BLaER1 (cell line): Measurements from ENCODE around the gene SIRT4.

Experiments used
- H3K27ac ChIP-seq: shearing (Covaris generic); formaldehyde crosslinking; 2 replicates; pipeline ENCODE4 v1.8.1; 2022
- H3K27me3 ChIP-seq: shearing (Covaris generic); formaldehyde crosslinking; 2 replicates; pipeline ENCODE4 v1.8.1; 2022
- H3K36me3 ChIP-seq: shearing (Covaris generic); formaldehyde crosslinking; 2 replicates; pipeline ENCODE4 v1.8.1; 2022
- H3K4me1 ChIP-seq: shearing (Covaris generic); formaldehyde crosslinking; 2 replicates; pipeline ENCODE4 v1.8.1; 2022
- H3K4me2 ChIP-seq: shearing (Covaris generic); formaldehyde crosslinking; 2 replicates; pipeline ENCODE4 v1.8.1; 2022
- H3K4me3 ChIP-seq: shearing (Covaris generic); formaldehyde crosslinking; 2 replicates; pipeline ENCODE4 v1.8.1; 2022
- H3K9ac ChIP-seq: shearing (Covaris generic); formaldehyde crosslinking; 2 replicates; pipeline ENCODE4 v1.8.1; 2022
- H3K9me3 ChIP-seq: shearing (Covaris generic); formaldehyde crosslinking; 2 replicates; pipeline ENCODE4 v1.8.1; 2022
- H4K20me1 ChIP-seq: shearing (Covaris generic); formaldehyde crosslinking; 2 replicates; pipeline ENCODE4 v1.8.1; 2022
- Cebpa-rat ChIP-seq: shearing (Covaris generic); IDR thresholded peaks from 2 replicates; pipeline ENCODE4 v1.8.1; 2022

SIRT4 gene

GRCh38 chr12:120278137-120279069 is 23.7 kb upstream of the SIRT4 start:
- Histone ChIP-seq H3K27ac (no peak overlapping the region), H3K4me1 (no peaks in the 10 kb centered on the region), H4K20me1 (no peaks in the 10 kb centered on the region), H3K27me3 (no peaks in the 10 kb centered on the region), H3K9me3 (peaks cover 18% of the 10 kb centered on the region), H3K36me3 (no peaks in the 10 kb centered on the region), H3K4me2 (no peak overlapping the region), H3K4me3 (no peak overlapping the region), H3K9ac (no peak overlapping the region)
- TF ChIP-seq Cebpa-rat: no peak

- Histone ChIP-seq H3K4me1 (peaks cover 24% of the 10 kb centered on the region), H3K27me3 (no peaks in the 10 kb centered on the region), H3K27ac (no peak overlapping the region), H3K4me2 (no peak overlapping the region), H3K36me3 (no peaks in the 10 kb centered on the region), H3K9me3 (peaks cover 11% of the 10 kb centered on the region), H3K9ac (no peak overlapping the region), H4K20me1 (no peaks in the 10 kb centered on the region), H3K4me3 (no peak overlapping the region)
- no peak for TF ChIP-seq Cebpa-rat
Observed at GRCh38 chr12:120283318-120283717, 18.8 kb upstream of the SIRT4 start.

- peaks cover 2% of the 10 kb centered on the region for H3K9me3 ChIP-seq
- H3K9ac ChIP-seq: no peak overlapping the region
- no peaks in the 10 kb centered on the region for H3K36me3 ChIP-seq
- H4K20me1 ChIP-seq: no peaks in the 10 kb centered on the region
- no peaks in the 10 kb centered on the region for H3K27me3 ChIP-seq
- no peak for TF ChIP-seq Cebpa-rat
- no peak overlapping the region for H3K4me2 ChIP-seq
- no peak overlapping the region for H3K4me3 ChIP-seq
- H3K27ac ChIP-seq: no peak overlapping the region
- H3K4me1 ChIP-seq: peaks cover 27% of the 10 kb centered on the region
Observed at GRCh38 chr12:120284381-120284780, 17.7 kb upstream of the SIRT4 start.

DNA sequence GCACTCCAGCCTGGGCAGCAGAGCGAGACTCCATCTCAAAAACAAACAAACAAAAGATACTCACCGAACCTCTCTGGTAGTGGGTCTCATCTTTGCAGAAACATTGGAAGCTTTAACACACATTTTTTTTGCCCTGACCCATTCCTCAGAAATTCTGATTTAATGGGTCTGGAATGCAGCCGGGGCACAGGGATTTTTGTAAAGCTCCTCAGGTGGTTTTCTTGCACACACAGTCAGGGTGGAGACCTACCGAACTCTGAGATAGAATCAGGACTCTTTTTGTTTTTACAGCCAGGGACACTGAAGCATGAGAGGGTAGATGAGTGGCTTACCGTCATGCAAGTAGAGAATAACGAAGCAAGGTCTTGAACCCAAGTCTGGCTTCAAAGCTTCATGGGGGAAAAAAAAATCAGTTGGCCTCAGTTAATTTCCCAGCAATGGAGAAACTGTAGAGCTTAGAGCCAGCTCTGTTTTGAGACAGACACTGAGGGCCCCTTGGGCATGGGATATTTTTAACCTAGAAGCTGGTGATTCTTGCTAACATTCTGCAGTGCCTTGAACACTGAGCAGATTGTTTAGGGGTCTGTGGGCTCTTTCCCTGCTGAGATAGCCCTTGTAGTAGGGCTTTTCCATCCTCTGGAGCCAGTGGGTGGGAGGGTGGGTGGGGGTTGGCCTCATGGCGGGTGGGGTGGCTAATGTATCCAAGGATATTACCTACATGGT is 15.2 kb upstream of the SIRT4 start:
- Histone ChIP-seq H3K4me1 (peaks cover 45% of the 10 kb centered on the region), H3K36me3 (no peaks in the 10 kb centered on the region), H3K27ac (no peak overlapping the region), H3K27me3 (no peaks in the 10 kb centered on the region), H3K4me2 (peak overlapping the region; percentile 64), H3K4me3 (no peak overlapping the region), H3K9ac (0 out of 2 replicates have a peak overlapping the region, but pooled peaks have one; percentile 48), H3K9me3 (no peaks in the 10 kb centered on the region), H4K20me1 (no peaks in the 10 kb centered on the region)
- TF ChIP-seq Cebpa-rat: no peak

GRCh38 chr12:120287491-120287890 is 14.6 kb upstream of the SIRT4 start:
- Histone ChIP-seq H3K4me1 (peaks cover 45% of the 10 kb centered on the region), H3K36me3 (no peaks in the 10 kb centered on the region), H3K4me3 (no peak overlapping the region), H3K9ac (no peak overlapping the region), H3K4me2 (peak overlapping the region; percentile 36), H3K27ac (no peak overlapping the region), H3K27me3 (no peaks in the 10 kb centered on the region), H4K20me1 (no peaks in the 10 kb centered on the region), H3K9me3 (no peaks in the 10 kb centered on the region)
- no peak for TF ChIP-seq Cebpa-rat

GRCh38 chr12:120290609-120291305 is 11.4 kb upstream of the SIRT4 start:
- peak overlapping the region; percentile 94 for H3K4me2 ChIP-seq
- no peaks in the 10 kb centered on the region for H3K27me3 ChIP-seq
- peak overlapping the region; percentile 66 for H3K9ac ChIP-seq
- no peaks in the 10 kb centered on the region for H3K36me3 ChIP-seq
- TF ChIP-seq Cebpa-rat: no peak
- H4K20me1 ChIP-seq: no peaks in the 10 kb centered on the region
- H3K27ac ChIP-seq: peak overlapping the region; percentile 61
- H3K9me3 ChIP-seq: no peaks in the 10 kb centered on the region
- H3K4me3 ChIP-seq: peak overlapping the region; percentile 52
- peaks cover 50% of the 10 kb centered on the region for H3K4me1 ChIP-seq

- Histone ChIP-seq H3K27me3 (no peaks in the 10 kb centered on the region), H3K27ac (peak overlapping the region; percentile 99), H3K4me3 (peak overlapping the region; percentile 77), H3K4me1 (peaks cover 35% of the 10 kb centered on the region), H3K9me3 (no peaks in the 10 kb centered on the region), H4K20me1 (no peaks in the 10 kb centered on the region), H3K4me2 (peak overlapping the region; percentile 94), H3K9ac (peak overlapping the region; percentile 99), H3K36me3 (no peaks in the 10 kb centered on the region)
- TF ChIP-seq Cebpa-rat: no peak
Observed at GRCh38 chr12:120292411-120292660, 9.8 kb upstream of the SIRT4 start.

DNA sequence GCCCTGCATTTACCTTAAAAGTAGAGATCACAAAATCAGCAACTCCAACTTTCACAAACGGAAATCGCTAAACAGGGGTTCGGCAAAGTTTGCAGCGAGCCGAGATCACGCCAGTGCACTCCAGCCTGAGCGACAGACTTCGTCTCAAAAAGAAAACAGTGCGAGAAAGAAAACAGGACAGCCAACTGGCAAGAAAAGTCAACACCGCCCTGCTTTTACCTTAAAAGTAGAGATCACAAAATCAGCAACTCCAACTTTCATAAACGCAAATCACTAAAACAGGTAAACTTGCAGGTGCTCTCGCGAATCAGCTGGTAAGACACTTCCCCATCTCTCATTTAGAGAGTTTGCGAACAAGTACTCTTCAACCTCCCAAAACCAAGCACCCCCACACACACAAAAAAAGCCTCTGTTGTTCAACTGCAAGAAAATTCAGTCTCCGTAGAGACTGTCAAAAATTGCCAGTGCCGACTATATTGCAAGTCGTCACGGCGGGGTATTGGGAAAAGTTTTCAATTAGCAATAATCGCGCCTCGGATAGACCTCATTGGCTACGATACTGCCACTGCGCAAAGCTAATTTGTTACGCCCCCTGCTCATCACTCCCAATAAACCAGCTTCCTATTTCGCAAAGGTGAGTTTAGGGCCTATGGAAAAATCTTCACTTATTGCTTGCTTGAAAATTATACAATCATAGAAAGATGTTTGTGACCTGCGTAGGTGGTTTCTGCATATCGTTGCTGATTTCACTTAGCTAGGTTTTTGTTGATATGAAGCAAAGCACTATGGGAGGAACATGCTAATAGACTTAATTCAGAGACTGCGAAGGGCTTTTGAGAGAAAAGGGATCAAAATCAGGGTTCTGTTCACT is 9.2 kb upstream of the SIRT4 start, which contains the start of gene RNU4-1:
RNU4-1 (minus strand) TSS at position 577 of the 871 bp plus-strand sequence.
- TF ChIP-seq Cebpa-rat: no peak
- Histone ChIP-seq H3K36me3 (no peaks in the 10 kb centered on the region), H3K9me3 (no peaks in the 10 kb centered on the region), H3K4me3 (peak within 1 kb of the TSS; percentile 77), H3K27ac (peak within 1 kb of the TSS; percentile 99), H3K4me2 (peak within 1 kb of the TSS; percentile 94), H3K27me3 (no peaks in the 10 kb centered on the region), H4K20me1 (no peaks in the 10 kb centered on the region), H3K9ac (peak within 1 kb of the TSS; percentile 99), H3K4me1 (peaks cover 30% of the 10 kb centered on the region)

- H3K4me2 ChIP-seq: no peak overlapping the region
- H3K4me1 ChIP-seq: peaks cover 13% of the 10 kb centered on the region
- H3K9me3 ChIP-seq: no peaks in the 10 kb centered on the region
- H3K27me3 ChIP-seq: no peaks in the 10 kb centered on the region
- H3K4me3 ChIP-seq: no peak overlapping the region
- no peaks in the 10 kb centered on the region for H3K36me3 ChIP-seq
- no peak overlapping the region for H3K9ac ChIP-seq
- no peaks in the 10 kb centered on the region for H4K20me1 ChIP-seq
- no peak for TF ChIP-seq Cebpa-rat
- H3K27ac ChIP-seq: no peak overlapping the region
Observed at GRCh38 chr12:120314220-120314619, 12.1 kb downstream of the SIRT4 start.
